ENCODE results near the gene DCHS2.

DCHS2 gene

DNA sequence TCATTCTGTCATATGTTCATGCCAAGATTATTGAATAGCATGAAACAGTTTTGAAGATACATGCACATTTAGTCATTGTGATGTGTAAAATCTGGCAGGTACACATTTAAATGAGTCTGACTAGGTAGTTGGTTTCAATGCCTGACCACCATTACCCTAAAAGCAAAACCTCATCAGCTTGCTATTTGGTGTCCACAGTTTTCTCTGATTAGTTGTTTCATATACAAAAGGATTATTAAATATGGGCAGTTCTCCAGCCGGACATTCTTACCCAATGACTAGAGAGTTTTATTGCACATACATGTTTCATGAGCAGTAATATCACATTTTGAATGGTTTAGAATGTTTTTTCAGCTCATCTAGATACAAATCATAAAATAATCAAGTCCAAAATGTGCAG lies 23.7 kb downstream of the DCHS2 start:
- DNase-seq (ENCODE audit: low read depth), result no peak
- TF ChIP-seq CTCF (IDR thresholded peaks at IDR 0.05; ENCODE audit: low read depth, low read length, missing control alignments), result no peak
- H3K4me3 ChIP-seq (ENCODE audit: low read depth, low read length), result no peak overlapping the region

DNA sequence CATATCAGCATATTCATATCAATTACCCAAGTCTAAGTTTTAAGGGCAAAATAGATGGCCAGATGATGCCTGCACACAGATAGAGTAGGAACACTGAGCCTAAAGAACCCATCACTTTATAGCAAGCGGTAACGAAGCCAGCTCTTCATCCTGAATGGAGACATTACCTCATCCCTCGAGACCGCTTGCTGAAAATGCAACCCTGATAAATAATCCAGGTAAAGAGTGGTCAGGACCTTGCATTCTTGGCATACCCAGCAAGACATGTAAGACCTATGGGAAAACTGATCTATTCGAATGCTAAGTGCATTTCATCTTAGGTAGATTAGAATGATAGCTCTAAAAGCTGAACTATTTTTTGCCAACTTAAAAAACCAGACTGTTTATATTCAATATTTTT lies 25.3 kb downstream of the DCHS2 start:
- no peak for DNase-seq (ENCODE audit: low read depth)
- TF ChIP-seq CTCF (IDR thresholded peaks at IDR 0.05; ENCODE audit: low read depth, low read length, missing control alignments), result no peak
- no peak overlapping the region for H3K4me3 ChIP-seq (ENCODE audit: low read depth, low read length)

GRCh38 chr4:154465085-154465484 lies 26.5 kb downstream of the DCHS2 start:
- DNase-seq (ENCODE audit: low read depth), result no peak
- no peak for TF ChIP-seq CTCF (IDR thresholded peaks at IDR 0.05; ENCODE audit: low read depth, low read length, missing control alignments)
- H3K4me3 ChIP-seq (ENCODE audit: low read depth, low read length), result no peak overlapping the region

GRCh38 chr4:154464654-154465053 lies 26.9 kb downstream of the DCHS2 start:
- no peak for TF ChIP-seq CTCF (IDR thresholded peaks at IDR 0.05; ENCODE audit: low read depth, low read length, missing control alignments)

DNA sequence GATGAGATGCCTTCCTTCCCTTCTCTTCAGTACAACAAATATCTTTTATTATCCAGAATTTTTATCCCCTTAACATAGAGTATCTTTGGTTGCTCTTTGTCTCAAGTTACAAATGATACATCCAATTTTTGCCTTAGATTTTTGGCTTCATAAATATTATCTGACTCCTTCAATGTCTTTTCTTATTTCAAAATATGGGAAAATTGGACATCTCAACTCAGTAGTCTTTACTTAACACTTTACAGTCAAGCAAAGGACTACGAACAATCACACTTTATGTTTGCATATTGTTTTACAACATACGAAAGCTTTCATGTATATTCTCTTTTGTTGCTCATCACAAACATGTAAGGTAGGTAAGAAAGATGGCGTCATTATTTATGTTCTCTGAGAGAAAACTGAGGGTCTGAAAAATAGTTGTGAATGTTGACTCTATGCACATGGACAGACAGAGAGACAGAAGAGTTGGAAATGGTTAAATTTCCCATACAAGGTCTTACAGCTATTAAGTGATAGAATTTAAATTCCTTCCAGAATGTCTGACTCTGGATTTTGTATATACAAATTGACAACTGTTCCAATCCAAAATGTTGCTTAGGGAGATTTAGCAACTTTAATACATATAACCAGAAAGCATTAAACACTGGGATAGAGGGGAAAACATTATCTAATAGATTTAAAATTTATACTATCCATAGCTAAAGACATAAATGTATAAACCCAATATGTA lies 29.4 kb downstream of the DCHS2 start:
- TF ChIP-seq CTCF (IDR thresholded peaks at IDR 0.05; ENCODE audit: low read depth, low read length, missing control alignments), result no peak
- H3K4me3 ChIP-seq (ENCODE audit: low read depth, low read length), result no peak overlapping the region
- no peak for DNase-seq (ENCODE audit: low read depth)

More at GRCh38 chr4:154464654-154465053, 26.9 kb downstream of the DCHS2 start:
- no peak for DNase-seq (ENCODE audit: low read depth)
- H3K4me3 ChIP-seq (ENCODE audit: low read depth, low read length), result no peak overlapping the region

GRCh38 chr4:154457471-154457870 lies 34.1 kb downstream of the DCHS2 start:
- no peak overlapping the region for H3K4me3 ChIP-seq (ENCODE audit: low read depth, low read length)
- no peak for TF ChIP-seq CTCF (IDR thresholded peaks at IDR 0.05; ENCODE audit: low read depth, low read length, missing control alignments)
- DNase-seq (ENCODE audit: low read depth), result no peak

- no peak overlapping the region for H3K4me3 ChIP-seq (ENCODE audit: low read depth, low read length)
- no peak for DNase-seq (ENCODE audit: low read depth)
- no peak for TF ChIP-seq CTCF (IDR thresholded peaks at IDR 0.05; ENCODE audit: low read depth, low read length, missing control alignments)
Observed at GRCh38 chr4:154456889-154457288, 34.7 kb downstream of the DCHS2 start.

Data from GM12864 (cell line).